ENCODE measurements around the gene ASPSCR1. TPM values are rescaled to one million over a fixed set of nuclear protein-coding genes. Genes with fewer than 3 reads are reported as not detected.

Gene ASPSCR1
- total RNA-seq, 1 experiment from 2014 or later: 60.4 TPM

DNA sequence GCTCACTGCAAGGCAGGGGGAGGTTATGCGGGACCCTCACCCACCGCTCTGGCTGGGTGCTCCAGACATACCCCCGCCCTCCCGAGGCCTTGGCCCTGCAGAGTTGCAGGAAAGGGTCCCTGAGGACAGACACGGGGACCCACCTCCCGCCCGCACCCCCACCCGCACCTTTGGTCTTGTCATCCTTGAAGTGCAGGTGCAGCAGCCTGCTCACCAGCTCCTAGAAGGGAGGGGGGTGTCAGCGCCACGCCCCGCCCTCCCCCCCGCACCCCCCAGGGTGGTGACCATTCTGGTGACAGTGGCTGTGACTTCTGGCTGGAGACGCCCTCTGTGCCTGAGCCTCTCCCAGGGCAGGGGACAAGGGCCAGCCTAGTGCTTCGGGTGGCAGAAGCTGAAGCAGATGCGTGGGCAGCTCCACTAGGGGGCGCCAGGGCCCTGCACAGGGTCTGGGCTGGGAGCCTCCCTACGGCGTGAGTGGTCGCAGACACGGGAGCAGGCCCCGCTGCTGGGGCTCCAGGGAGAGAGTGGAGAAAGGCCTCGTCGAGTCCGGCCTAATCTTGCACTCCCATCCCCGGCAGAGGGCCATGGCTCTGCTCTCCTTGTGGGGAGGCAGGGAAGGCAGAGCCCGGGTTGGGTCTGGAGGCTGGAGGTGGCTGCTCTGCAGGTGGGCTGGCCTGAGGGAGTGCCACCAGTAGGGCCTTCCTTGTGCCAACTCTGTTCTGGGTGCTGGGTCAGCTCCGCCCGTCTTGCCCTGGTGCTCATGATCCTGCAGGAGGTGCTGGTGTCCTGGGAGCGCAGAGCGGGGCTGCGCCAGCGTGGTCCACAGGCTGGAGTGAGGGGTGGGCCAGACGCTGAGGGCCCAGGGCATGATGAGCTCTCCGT lies 42.5 kb downstream of the ASPSCR1 start (continued):
- no peak for TF ChIP-seq IRF1 (CRISPR knock-in tag; IDR thresholded peaks at IDR 0.05)
- no peak for TF ChIP-seq EMX1 (CRISPR knock-in tag; IDR thresholded peaks at IDR 0.05)
- TF ChIP-seq NFATC4 (CRISPR knock-in tag; IDR thresholded peaks at IDR 0.05): 0 out of 2 replicates have a peak, but pooled peaks have one; percentile 45

- no peak for ATAC-seq
- peak overlapping the region; percentile 20; the same call in 1 of the 2 replicates for H3K4me3 Mint-ChIP-seq
- no peaks in the 10 kb centered on the region; the same call in 1 of the 2 replicates for H3K36me3 Mint-ChIP-seq
- DNase-seq (ENCODE audit: low spot score): no peak
- no peaks in the 10 kb centered on the region; the same call in 1 of the 2 replicates for H3K27me3 Mint-ChIP-seq (ENCODE audit: low read depth)
- H3K4me1 Mint-ChIP-seq: peaks cover 11% of the 10 kb centered on the region
- CTCF ChIA-PET: interaction anchor here (0.6 to 8.8 kb wide), 44 partner anchors 10 to 696 kb away, joined by 3 to 119 read pairs (median 5); partner anchors contain the start of genes DCXR, FN3KRP, MAFG and MCRIP1
- no peaks in the 10 kb centered on the region for H3K9me3 Mint-ChIP-seq
- TF ChIP-seq TEAD1 (CRISPR knock-in tag; IDR thresholded peaks at IDR 0.05) (no peak), ERG (CRISPR knock-in tag; IDR thresholded peaks at IDR 0.05) (no peak)
- H3K27ac Mint-ChIP-seq: no peak overlapping the region
- POLR2A ChIA-PET: interaction anchor here (0.6 to 1.7 kb wide), 2 partner anchors 17 to 105 kb away, joined by 4 to 5 read pairs; partner anchors contain the start of gene DCXR
Observed at GRCh38 chr17:82020572-82021106, 43.2 kb downstream of the ASPSCR1 start.

GRCh38 chr17:82021107-82021899 lies 43.9 kb downstream of the ASPSCR1 start:
- TF ChIP-seq GABPB1 (CRISPR knock-in tag; IDR thresholded peaks at IDR 0.05) (0 out of 2 replicates have a peak, but pooled peaks have one; percentile 32), JUN (CRISPR knock-in tag; IDR thresholded peaks at IDR 0.05) (no peak), IRF1 (CRISPR knock-in tag; IDR thresholded peaks at IDR 0.05) (no peak)
- H3K4me1 Mint-ChIP-seq: peaks cover 11% of the 10 kb centered on the region
- CTCF ChIA-PET: interaction anchor here (0.6 to 8.8 kb wide), 17 partner anchors 10 to 281 kb away, joined by 3 to 119 read pairs (median 7); partner anchors contain the start of genes DCXR, MAFG, NOTUM and RAC3
- peak overlapping the region; percentile 78 for H3K4me3 Mint-ChIP-seq
- no peaks in the 10 kb centered on the region for H3K9me3 Mint-ChIP-seq
- no peak overlapping the region for H3K27ac Mint-ChIP-seq
- ATAC-seq: no peak
- no peaks in the 10 kb centered on the region; the same call in 1 of the 2 replicates for H3K36me3 Mint-ChIP-seq
- POLR2A ChIA-PET: no interaction called here
- no peaks in the 10 kb centered on the region; the same call in 1 of the 2 replicates for H3K27me3 Mint-ChIP-seq (ENCODE audit: low read depth)
- DNase-seq (ENCODE audit: low spot score): peak; percentile 55

DNA sequence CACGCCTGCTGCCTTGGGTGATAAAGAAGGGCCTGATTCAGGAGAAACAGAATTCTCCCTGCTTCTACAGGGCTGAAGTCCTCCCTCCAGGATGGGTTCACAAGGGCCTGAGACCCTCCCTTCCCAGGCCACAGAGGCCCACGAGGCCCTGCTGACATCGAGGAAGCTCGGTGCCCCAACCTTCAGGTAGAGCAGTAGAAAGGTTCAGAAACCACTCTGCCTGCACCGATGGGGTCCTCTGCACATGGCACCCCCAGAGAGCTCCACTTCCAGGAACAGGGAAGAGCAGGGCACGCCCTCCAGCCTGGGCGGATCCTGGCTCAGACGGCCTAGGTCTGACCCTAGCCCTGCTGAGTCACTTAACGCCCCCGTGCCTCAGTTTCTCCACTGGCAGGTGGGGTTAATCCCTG lies 44.5 kb downstream of the ASPSCR1 start:
- ChIA-PET CTCF (interaction anchor here (0.7 to 8.8 kb wide), 14 partner anchors 9 to 196 kb away, joined by 3 to 119 read pairs (median 5); partner anchors contain the start of genes DCXR, MAFG, NOTUM and RAC3), POLR2A (no interaction called here)
- TF ChIP-seq, protein P1, sequence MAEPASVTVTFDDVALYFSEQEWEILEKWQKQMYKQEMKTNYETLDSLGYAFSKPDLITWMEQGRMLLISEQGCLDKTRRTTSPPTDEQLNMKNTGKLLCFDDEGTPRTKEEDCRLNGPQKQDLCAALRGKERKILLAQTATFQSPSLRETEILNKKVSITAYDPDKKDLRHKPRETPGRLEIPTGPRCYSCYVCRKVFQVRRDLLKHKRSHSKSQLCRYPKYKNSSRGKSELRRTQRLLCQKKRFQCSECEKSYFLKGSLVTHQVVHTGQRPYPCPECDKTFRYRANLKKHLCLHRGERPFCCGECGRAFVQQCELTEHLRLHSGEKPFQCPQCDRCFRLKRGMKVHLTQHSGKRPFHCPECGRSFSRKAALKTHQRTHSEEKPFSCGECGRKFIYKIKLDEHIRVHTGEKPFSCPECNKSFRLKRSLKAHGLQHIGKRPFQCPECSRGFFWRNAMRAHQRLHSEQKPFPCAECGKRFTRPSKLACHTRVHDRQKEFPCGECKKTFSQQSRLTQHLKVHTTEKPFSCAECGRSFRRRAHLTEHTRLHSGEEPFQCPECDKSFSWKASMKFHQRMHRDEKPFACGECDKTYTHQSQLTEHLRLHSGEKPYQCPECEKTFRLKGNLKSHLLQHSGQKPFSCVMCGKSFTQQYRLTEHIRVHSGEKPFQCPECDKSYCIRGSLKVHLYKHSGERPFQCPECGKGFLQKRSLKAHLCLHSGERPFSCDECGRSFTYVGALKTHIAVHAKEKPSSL (CRISPR knock-in tag; conservative IDR thresholded peaks at IDR 0.05): no peak
- TF ChIP-seq FOXP1 (CRISPR knock-in tag; IDR thresholded peaks at IDR 0.05; ENCODE audit: borderline replicate concordance): 0 out of 2 replicates have a peak, but pooled peaks have one; percentile 1
- H3K4me3 Mint-ChIP-seq: peak overlapping the region; percentile 78
- no peaks in the 10 kb centered on the region for H3K9me3 Mint-ChIP-seq
- ATAC-seq (no peak), DNase-seq (ENCODE audit: low spot score) (no peak)
- peaks cover 11% of the 10 kb centered on the region for H3K4me1 Mint-ChIP-seq
- no peaks in the 10 kb centered on the region; the same call in 1 of the 2 replicates for H3K27me3 Mint-ChIP-seq (ENCODE audit: low read depth)
- H3K36me3 Mint-ChIP-seq: no peaks in the 10 kb centered on the region; the same call in 1 of the 2 replicates
- no peak overlapping the region for H3K27ac Mint-ChIP-seq
